ENCODE data around the gene SSR3. TPM values are rescaled to one million over a fixed set of nuclear protein-coding genes. Genes with fewer than 3 reads are reported as not detected.

The SSR3 gene
- total and polyA plus RNA-seq, 2 of the 8 experiments (the other 6 are each of a cell fraction or from before 2014, with no cell fraction given), result 92.7 to 208 TPM

DNA sequence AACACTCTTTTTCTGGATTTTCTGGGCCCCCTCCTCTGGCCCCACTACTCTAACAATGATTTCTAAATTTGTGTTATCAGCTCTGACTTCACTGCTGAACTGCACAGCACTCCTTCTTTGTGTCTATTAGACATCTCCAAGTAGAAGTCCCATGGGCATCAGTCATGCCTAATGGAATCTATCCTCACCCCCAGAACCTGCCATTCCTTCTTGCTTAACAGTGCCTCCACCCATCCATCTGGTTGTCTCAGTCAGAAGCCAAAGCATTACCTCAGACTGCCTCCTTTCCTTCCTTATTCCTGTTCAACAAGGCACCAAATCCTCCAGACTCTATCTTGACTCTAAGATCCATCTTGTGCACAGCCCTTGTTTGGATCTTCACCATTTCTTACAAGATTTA is 36.2 kb downstream of the SSR3 start (continued):
- TF ChIP-seq CHD2 (IDR thresholded peaks at IDR 0.05; ENCODE audit: low read length), result no peak
